HG02870 (cell line): ENCODE data around the gene DTX3L.
A peak's percentile ranks its signal among the peaks of the same experiment; 100 is the strongest.
"Not testable (repeated sequence)": the region's sequence is repeated elsewhere in the genome, so short reads cannot be mapped to it uniquely, and the experiment has no call there.

Experiments
- ATAC-seq: cut with Tn5 transposase; IDR thresholded peaks from one replicate; pipeline ENCODE4 v1.9.1; 2021; ENCODE audit warnings: mild to moderate bottlenecking, moderate library complexity; ENCODE audit not compliant: unreplicated experiment

Gene DTX3L

DNA sequence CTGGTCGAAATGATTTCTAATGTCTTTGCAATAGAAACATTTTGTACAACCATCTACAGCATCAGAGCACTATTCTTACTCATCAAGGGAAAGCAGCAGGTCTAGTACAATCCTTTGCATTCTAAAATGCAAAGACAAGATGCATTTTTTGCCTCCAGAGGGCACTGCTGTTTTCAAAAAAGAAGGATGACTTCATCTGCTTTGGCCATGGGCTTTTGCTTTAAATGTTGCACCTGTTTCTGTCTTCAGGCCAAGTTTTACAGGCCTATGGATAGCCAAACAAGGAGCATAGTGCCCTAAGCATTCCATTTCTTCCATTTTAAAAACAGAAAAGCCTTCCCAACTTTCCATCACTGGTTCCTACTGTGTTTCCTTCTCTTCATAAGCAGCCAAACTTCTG lies 3.5 kb upstream of the DTX3L start:
- ATAC-seq, result no peak

DNA sequence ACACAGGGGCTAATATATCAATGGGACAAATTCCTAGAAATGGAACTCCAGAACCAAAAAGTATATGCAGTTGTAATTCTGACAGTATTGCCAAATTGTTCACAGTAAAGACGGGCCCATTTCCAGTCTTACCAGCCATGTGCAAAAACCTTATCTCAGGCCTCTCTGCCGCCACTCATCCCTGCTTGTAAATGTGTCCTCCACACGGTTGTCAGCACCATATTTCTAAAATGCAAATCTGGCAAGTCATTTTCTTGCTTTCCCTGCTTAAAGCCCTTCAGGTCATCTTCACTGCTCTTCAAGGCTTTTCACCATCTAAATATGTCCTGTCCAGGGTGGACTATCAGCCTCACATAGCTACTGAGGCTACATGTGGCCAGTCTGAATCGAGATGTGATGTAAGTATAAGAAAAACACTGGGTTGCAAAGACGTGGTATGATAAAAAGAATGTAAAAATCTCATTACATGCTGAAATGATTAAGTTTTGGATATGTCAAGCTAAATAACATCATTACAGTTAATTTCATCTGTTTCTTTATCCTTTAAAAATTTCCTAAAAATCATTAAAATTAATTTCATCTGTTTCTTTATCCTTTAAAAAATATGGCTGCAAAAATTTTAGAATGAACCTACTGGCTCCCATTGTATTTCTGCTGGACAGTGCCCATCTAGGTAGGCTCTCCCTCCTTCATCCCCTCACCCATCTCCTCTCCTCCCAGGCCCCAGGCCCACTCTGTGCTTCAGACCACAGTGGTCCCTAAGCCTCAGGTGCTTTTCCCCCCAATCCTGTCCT lies 1.0 kb upstream of the DTX3L start:
- no peak for ATAC-seq

DNA sequence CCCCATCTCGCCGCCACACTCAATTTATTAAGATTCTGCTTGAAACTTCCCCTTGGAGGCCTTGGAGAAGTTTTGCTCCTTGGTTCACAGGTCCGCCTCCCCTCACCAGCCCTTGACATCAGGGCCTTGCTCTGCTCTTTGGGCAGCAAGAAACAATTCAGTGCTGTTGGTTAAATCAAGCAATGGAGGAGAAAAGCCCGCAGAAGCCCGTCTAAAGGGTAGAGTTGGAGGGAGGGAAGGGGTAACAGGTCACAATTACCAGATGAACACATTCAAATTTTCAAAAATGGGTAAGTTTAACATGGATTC lies 467 bp upstream of the DTX3L start:
- ATAC-seq, result no peak

DNA sequence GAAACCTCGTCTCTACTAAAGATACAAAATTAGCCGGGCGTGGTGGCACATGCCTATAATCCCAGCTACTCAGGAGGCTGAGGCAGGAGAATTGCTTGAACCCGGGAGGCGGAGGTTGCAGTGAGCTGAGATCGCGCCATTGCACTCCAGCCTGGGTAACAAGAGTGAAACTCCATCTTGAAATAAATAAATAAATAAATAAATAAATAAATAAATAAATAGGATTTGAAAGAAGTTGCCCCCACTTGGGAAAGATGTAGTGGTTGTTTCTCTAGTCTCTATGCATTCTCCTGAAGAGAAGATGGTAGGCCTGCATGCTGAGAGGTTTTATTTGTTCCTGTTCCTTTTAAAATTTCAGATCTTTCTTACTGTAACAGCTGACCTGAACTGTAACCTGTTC lies 4.0 kb downstream of the DTX3L start:
- not testable (repeated sequence) for ATAC-seq

DNA sequence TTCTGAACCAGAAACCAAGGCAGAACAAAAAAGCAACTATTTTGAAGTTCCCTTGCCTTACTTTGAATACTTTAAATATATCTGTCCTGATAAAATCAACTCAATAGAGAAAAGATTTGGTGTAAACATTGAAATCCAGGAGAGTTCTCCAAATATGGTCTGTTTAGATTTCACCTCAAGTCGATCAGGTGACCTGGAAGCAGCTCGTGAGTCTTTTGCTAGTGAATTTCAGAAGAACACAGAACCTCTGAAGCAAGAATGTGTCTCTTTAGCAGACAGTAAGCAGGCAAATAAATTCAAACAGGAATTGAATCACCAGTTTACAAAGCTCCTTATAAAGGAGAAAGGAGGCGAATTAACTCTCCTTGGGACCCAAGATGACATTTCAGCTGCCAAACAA lies 4.6 kb downstream of the DTX3L start:
- ATAC-seq, result no peak

DNA sequence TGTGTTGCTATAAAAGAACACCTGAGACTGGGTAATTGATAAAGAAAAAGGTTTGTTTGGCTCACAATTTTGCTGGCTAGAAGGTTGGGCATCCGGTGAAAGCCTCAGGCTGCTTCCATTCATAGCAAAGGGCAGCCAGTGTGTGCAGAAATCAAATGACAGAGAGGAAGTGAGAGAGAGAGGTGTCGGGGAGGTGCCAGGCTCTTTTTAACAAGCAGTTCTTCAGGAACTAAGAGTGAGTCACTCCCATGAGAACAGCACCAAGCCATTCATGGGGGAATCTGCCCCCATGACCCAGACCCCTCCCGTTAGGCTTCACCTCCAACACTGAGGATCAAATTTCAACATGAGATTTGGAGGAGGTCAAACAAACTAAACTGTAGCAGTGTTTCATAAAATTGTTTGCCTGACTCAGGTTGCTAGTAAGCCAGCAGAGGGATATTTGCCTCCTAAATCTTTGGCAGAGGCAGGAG lies 8.8 kb downstream of the DTX3L start:
- no peak for ATAC-seq

DNA sequence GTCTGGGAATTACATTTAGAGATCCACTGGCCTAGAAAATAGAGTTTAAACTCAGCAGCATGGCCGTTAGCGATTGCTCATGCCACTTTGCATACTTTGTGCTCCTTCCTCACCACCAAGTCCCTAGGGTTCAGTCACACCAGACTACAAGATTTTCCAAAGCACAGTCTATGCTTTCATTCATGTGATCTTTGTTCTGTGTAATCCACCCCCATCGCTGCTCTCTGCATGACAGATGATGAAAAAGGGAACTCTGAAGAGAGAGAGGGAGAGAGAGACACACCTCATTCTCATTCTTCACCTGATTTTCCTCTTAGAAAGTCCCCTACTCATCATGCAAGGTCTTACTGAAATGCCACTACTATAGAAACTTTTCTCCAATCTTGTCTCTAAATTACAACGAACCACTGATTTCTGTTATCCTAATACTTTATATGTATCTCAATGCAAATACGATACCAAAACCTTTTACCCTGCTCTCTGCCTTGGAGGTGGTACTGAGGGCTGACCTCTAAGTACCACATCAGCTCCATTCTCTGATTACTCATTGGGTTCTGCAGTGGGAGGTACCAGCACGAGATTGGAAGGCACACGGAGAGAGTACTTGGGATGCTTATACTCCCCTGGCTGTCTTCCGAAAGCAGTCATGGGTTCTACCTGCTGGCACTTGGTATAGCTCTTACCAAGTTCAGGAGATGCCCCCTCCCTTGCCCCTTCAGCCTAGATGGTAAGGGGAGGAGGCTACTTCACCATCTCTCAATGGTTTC lies 12.2 kb downstream of the DTX3L start:
- ATAC-seq, result peak; percentile 84

DNA sequence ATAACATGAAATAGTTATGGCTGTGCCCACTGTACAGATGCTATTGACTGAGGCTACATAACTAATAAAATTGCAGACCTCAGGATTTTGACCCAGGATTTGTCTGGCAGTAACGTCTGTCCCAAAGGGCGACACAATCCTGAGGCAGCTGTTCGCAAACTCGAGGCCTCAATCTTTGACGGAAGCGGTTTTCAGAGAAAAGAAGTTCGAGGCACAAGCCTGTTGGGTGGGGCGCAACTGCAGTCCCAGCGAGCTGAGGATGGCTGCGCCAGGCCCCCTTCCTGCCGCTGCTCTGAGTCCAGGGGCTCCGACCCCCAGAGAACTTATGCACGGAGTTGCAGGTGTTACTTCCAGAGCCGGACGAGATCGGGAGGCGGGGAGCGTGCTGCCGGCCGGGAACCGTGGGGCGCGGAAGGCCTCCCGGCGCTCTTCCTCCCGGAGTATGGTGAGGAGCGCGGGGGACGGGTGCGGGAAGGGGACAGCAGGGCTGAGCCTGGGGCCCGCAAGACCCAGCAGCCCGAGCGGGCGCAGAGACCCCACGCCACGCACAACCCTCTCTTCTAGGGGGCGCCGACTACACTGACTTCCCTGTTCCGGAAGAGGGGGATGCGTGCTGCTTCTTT lies 13.4 kb downstream of the DTX3L start, which contains the start of gene PARP15:
TSS of gene PARP15 (plus strand) at position 242 of the 623 bp plus-strand sequence. CDS start at position 260, 18 bp downstream.
- no peak for ATAC-seq

DNA sequence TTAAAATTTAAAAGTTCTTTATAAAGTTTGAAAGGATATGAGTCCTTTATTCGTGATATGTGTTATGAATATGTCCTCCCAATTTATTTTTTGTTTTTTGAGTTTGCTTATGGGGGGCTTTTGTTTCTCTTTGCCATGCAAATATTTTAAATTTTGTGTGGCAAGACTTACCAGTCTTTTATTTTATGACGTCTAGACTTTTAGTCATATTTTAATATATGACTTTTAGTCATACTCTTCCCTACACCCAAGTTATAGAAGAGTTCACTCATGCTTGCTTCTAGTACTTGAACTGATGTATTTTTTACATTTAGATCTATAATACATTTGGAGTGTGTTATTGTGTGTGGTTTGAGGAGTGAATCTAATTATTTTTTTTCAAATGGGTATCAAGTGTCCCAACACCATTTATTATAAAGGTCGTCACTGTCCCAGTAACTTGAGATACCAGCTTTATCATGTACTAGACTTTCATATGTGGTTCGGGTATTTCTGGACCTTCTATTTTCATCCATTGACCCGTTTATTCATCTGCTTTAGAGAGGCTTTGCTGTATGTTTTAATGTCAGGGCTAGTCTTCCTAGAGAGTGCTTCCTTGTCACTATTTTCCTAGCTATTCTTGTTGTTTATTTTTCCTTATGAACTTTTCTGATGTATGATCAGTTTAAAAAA lies 14.1 kb downstream of the DTX3L start:
- no peak for ATAC-seq

DNA sequence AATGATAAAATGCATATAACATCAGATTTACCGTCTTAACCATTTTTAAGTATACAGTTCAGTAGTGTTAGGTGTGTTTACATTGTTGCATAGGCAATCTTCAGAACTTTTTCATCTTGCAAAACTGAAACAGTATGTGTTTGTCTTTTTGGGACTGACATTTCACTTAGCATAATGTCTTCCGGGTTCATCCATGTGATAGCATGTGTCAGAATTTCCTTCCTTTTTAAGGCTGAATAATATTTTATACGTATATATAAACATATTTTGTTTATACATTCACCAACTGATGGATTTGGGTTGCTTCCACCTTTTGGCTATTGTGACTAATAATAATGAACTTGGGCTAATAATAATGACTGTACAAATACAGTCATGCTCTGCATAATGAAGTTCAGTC lies 16.3 kb downstream of the DTX3L start:
- ATAC-seq, result no peak

DNA sequence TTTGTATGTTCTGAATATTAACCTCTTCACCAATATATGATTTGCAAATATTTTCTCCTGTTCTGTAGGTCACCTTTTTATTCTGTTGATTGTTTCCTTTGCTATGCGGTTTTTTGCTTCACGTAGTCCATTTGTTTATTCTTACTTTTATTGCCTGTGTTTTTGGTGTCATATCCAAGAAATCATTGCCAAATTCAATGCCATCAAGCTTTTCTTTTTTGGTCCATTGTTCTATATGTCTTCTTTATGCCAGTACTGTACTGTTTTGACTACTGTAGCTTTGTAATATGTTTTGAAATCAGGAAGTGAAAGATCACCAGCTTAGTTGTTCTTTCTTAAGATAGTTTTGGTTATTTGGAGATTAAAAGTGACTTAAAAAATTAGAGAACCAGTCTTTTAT lies 17.5 kb downstream of the DTX3L start:
- no peak for ATAC-seq

DNA sequence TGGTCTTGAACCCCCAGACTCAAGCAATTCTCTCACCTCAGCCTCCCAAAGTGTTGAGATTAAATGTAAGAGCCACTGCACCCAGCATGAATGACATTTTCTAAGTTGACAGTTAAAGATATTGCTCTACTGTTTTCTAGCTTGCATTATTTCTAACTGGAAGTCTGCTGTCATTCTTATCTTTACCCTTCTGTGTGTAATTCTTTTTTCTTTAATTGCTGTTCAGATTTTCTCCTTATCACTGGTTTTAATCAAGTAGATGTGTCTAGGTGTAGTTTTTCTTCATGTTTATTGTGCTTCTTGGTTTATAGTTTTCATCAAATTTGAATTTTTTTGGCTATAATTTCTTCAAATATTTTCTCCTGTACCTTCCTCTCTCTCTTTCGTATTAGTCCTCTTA lies 18.3 kb downstream of the DTX3L start:
- no peak for ATAC-seq

DNA sequence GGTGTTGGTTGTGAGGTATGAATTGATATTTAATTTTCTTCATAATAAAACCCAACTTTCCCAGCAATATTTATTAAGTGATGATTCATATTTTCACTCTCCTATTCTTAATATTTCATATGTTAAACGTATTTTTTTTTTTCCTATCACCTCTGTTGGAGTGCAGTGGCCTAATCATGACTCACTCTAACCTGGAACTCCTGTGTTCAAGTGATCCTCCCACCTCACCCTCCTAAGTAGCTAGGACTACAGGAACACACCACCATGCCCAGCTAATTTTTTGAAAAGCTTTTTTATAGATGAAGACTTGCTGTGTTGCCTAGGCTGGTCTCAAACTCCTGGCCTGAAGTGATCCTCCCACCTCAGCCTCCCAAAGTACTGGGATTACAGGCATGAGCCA lies 22.0 kb downstream of the DTX3L start:
- no peak for ATAC-seq

DNA sequence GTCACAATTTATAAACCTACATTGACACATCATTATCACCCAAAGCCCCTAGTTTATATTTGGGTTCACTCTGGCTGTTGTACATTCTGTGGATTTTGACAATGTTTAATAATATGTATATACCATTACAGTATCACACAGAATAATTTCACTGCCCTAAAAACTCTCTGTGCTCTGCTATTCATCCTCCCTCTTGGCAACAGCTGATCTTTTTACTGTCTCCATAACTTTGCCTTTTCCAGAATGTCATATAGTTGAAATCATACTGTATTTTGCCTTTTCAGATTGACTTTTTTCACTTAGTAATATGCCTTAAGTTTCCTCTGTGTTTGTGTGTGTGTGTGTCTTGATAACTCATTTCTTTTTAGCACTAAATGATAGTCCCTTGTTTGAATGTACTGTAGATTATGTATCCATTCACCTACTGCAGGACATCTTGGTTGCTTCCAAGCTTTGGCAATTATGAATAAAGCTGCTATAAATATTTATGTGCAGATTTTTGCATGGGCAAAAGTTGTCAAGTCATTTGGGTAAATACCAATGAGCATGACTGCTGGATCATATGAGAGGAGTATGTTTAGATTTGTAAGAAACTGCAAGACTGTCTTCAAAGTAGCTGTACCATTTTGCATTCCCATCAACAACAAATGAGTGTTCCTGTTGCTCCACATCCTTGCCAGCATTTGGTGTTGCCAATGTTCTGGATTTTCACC lies 22.8 kb downstream of the DTX3L start:
- no peak for ATAC-seq

DNA sequence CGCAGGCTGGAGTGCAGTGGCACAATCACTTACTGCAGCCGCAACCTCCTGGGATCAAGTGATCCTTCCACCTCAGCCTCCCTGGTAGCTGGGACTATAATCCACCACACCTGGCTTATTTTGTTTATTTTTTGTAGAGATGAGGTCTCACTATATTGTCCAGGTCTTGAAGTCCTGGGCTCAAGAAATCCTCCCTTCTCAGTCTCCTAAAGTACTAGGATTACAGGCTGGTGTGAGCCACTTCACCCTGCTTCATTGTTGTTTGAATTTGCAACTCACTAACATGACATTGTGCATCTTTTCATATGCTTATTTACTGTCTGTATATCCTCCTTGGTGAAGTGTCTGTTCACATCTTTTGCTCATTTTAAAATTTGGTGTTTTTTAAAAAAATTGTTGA lies 23.4 kb downstream of the DTX3L start:
- ATAC-seq, result no peak

DNA sequence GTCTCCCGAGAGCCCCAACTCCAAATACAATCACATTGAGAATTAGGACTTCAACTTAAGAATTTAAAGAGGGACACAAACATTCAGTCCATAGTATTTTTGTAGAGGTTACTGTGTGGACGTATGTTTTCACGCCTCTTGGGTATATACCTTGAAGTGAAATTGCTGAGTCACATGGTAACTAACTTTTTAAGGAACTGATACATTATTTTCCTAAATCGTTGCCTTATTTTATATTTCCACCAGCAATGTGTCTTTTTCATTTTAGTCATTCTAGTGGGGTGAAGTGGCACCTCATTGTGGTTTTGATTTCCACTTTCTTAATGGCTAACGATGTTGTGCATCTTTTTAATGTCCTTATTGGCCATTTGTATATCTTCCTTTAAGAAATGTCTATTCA lies 25.2 kb downstream of the DTX3L start:
- ATAC-seq, result no peak

DNA sequence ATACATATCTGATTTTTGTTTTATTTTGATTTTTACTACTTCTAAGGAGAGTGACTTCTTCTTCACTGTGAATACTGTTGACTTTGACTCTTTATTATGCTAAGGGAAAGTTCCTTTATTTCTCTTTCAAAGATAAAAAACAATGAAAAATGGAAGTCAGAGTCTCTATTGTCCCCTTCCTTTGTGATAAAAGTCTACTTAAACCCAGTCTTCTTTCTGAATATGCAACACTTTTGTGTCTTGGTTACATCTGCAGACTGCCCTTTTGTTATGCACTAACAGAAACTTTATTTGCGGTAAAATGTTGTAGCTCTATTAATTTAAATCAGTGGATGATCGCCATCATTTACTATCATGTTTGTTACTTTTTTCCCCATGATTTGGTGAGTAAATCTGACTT lies 26.5 kb downstream of the DTX3L start:
- no peak for ATAC-seq

DNA sequence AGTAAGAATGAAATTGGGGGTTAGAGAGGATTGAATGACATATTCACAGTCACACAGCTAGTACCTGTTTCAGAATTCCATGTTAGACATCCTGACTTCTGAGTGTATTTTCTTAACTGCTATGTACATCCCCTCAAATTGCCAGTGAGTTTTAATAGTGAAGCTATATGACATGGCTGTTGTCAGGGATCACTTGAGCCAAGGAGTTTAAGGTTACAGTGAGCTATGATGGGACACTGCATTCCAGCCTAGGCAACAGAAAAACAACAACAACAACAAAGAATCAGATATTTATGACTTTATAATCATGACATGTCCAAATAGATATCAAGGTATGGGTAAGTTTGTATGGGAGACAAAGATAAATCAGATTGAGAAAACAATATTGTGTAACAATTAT lies 29.9 kb downstream of the DTX3L start:
- ATAC-seq, result no peak

DNA sequence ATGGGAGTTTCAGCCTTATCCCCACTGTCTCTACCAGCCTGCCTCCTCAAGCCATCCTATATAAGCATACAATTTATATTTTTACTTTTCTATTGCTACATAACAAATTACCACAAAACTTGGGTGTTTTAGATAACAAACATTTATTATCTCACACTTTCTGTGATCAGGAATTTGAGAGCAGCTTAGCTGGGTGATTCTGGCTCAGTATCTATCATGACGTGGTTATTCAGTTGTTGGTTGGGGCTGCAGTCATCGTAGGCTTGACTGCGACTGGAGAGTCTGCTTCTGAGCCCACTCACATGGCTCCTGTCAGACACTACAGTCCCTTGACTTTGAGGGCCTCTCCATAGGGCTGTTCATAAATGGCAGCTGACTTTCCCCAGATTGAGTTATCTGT lies 34.0 kb downstream of the DTX3L start:
- ATAC-seq, result no peak

DNA sequence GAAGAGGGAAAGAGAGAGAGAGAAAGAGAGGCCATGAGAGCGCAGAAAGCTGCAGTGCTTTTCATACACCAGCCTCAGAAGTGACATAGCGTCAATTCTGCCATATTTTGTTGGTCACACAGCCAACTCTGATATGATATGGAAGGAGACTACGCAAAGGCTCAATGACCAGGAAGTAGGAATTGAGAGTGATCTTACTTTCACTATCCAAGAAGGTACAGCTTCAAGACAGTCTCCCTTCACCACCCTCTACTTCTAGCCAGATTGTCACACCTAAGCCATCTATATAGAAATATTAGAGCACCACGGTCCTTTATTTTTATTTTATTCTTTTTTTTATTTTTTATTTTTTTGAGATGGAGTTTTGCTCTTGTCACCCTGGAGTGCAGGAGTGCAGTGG lies 34.4 kb downstream of the DTX3L start:
- ATAC-seq, result no peak
